Measurements from ENCODE around the gene RBP3.
A peak's percentile ranks its signal among the peaks of the same experiment; 100 is the strongest.

Gene RBP3

GRCh38 chr10:47353351-47353750 is 5.2 kb downstream of the RBP3 start:
- DNase-seq (ENCODE audit: extremely low read depth, low read depth): no peak
- TF ChIP-seq CTCF (IDR thresholded peaks at IDR 0.05; ENCODE audit: low read depth, low read length): no peak

GRCh38 chr10:47354165-47354564 is 6.0 kb downstream of the RBP3 start:
- TF ChIP-seq CTCF (IDR thresholded peaks at IDR 0.05; ENCODE audit: low read depth, low read length): peak; percentile 9
- no peak for DNase-seq (ENCODE audit: extremely low read depth, low read depth)

- DNase-seq (ENCODE audit: extremely low read depth, low read depth): no peak
- no peak for TF ChIP-seq CTCF (IDR thresholded peaks at IDR 0.05; ENCODE audit: low read depth, low read length)
Measured at GRCh38 chr10:47354900-47355299, 6.7 kb downstream of the RBP3 start.

GRCh38 chr10:47356708-47357107 is 8.5 kb downstream of the RBP3 start:
- TF ChIP-seq CTCF (IDR thresholded peaks at IDR 0.05; ENCODE audit: low read depth, low read length): no peak
- DNase-seq (ENCODE audit: extremely low read depth, low read depth): no peak

GRCh38 chr10:47357131-47357582 is 9.0 kb downstream of the RBP3 start:
- DNase-seq (ENCODE audit: extremely low read depth, low read depth): no peak
- no peak for TF ChIP-seq CTCF (IDR thresholded peaks at IDR 0.05; ENCODE audit: low read depth, low read length)

GRCh38 chr10:47357911-47358310 is 9.7 kb downstream of the RBP3 start:
- no peak for TF ChIP-seq CTCF (IDR thresholded peaks at IDR 0.05; ENCODE audit: low read depth, low read length)
- no peak for DNase-seq (ENCODE audit: extremely low read depth, low read depth)

GRCh38 chr10:47358457-47358856 is 10.3 kb downstream of the RBP3 start:
- no peak for TF ChIP-seq CTCF (IDR thresholded peaks at IDR 0.05; ENCODE audit: low read depth, low read length)
- no peak for DNase-seq (ENCODE audit: extremely low read depth, low read depth)
